Activated CD4-positive, alpha-beta memory T cell treated with anti-CD3 and anti-CD28 coated beads, Interleukin-2, amount 10 ng/mL, durations not matched to agents 7 days and 5 days (primary cell): ENCODE results near the gene PPFIA1. TPM values are rescaled to one million over a fixed set of nuclear protein-coding genes. Genes with fewer than 3 reads are reported as not detected.
"Not testable (repeated sequence)": the region's sequence is repeated elsewhere in the genome, so short reads cannot be mapped to it uniquely, and the experiment has no call there.

Source experiments
- CTCF ChIA-PET: fragments of 350-600 bp; sonication (Branson Sonifier 250); formaldehyde crosslinking; loops from one replicate; lab custom pipeline; 2021; ENCODE audit warnings: antibody characterized with exemption, inconsistent platforms; lab: Charles Lee
- POLR2A ChIA-PET: fragments of 350-600 bp; sonication (Branson Sonifier 250); formaldehyde crosslinking; loops from one replicate; lab custom pipeline; 2021; ENCODE audit warnings: antibody characterized with exemption; lab: Charles Lee
- DNase-seq: peaks from one replicate; pipeline ENCODE4 v3.0.0-alpha.2; 2020
- H3K27ac Mint-ChIP-seq: one replicate; pipeline ENCODE4 v1.8.0; 2021; ENCODE audit warnings: mild to moderate bottlenecking, mixed read lengths
- H3K27me3 Mint-ChIP-seq: one replicate; pipeline ENCODE4 v1.8.0; 2021; ENCODE audit warnings: mixed read lengths
- H3K36me3 Mint-ChIP-seq: one replicate; pipeline ENCODE4 v1.8.0; 2021; ENCODE audit warnings: low read depth, mixed read lengths
- H3K4me1 Mint-ChIP-seq: one replicate; pipeline ENCODE4 v1.8.0; 2021; ENCODE audit warnings: mixed read lengths
- H3K4me3 Mint-ChIP-seq: one replicate; pipeline ENCODE4 v1.8.0; 2021; ENCODE audit warnings: mild to moderate bottlenecking, mixed read lengths
- H3K9me3 Mint-ChIP-seq: one replicate; pipeline ENCODE4 v1.8.0; 2021; ENCODE audit warnings: mixed read lengths
- total RNA-seq, 2 experiments: library from RNA; stranded (reverse); gene quantifications; one replicate each; pipeline ENCODE4 v1.2.3, GENCODE V29; 2021

Gene PPFIA1
- total RNA-seq, 2 experiments from 2014 or later: 22.5 to 23.8 TPM

- Mint-ChIP-seq H3K27me3 (no peaks in the 10 kb centered on the region), H3K4me3 (no peak overlapping the region), H3K9me3 (no peaks in the 10 kb centered on the region), H3K36me3 (peaks cover 35% of the 10 kb centered on the region), H3K4me1 (no peaks in the 10 kb centered on the region), H3K27ac (no peak overlapping the region)
- CTCF ChIA-PET: no interaction called here
- no peak for DNase-seq
- POLR2A ChIA-PET: no interaction called here
These were observed 111.7 kb downstream of the PPFIA1 start for GRCh38 chr11:70381872-70382861.

GRCh38 chr11:70383664-70384565 is 113.4 kb downstream of the PPFIA1 start:
- peaks cover 24% of the 10 kb centered on the region for H3K36me3 Mint-ChIP-seq
- no peak for DNase-seq
- H3K4me3 Mint-ChIP-seq: no peak overlapping the region
- H3K9me3 Mint-ChIP-seq: no peaks in the 10 kb centered on the region
- POLR2A ChIA-PET: no interaction called here
- CTCF ChIA-PET: interaction anchor here (0.5 kb wide), 1 partner anchor 177 kb away, joined by 3 read pairs; no protein-coding TSS in a partner anchor
- H3K27ac Mint-ChIP-seq: no peak overlapping the region
- H3K4me1 Mint-ChIP-seq: no peaks in the 10 kb centered on the region
- H3K27me3 Mint-ChIP-seq: peaks cover 2% of the 10 kb centered on the region

- no peaks in the 10 kb centered on the region for H3K4me1 Mint-ChIP-seq
- H3K27me3 Mint-ChIP-seq: peaks cover 6% of the 10 kb centered on the region
- ChIA-PET CTCF (no interaction called here), POLR2A (no interaction called here)
- no peak overlapping the region for H3K4me3 Mint-ChIP-seq
- DNase-seq: no peak
- H3K27ac Mint-ChIP-seq: no peak overlapping the region
- no peaks in the 10 kb centered on the region for H3K9me3 Mint-ChIP-seq
- H3K36me3 Mint-ChIP-seq: peaks cover 24% of the 10 kb centered on the region
These were observed 114.2 kb downstream of the PPFIA1 start for GRCh38 chr11:70384566-70385152.

GRCh38 chr11:70387564-70387963 is 117.1 kb downstream of the PPFIA1 start:
- ChIA-PET POLR2A (no interaction called here), CTCF (no interaction called here)
- Mint-ChIP-seq H3K9me3 (no peaks in the 10 kb centered on the region), H3K27me3 (peaks cover 14% of the 10 kb centered on the region), H3K4me1 (no peaks in the 10 kb centered on the region), H3K4me3 (no peak overlapping the region), H3K36me3 (peaks cover 13% of the 10 kb centered on the region), H3K27ac (no peak overlapping the region)
- DNase-seq: no peak

- CTCF ChIA-PET: no interaction called here
These were observed 118.7 kb downstream of the PPFIA1 start for GRCh38 chr11:70389201-70389600.

GRCh38 chr11:70390882-70391281 is 120.4 kb downstream of the PPFIA1 start:
- H3K9me3 Mint-ChIP-seq, H3K36me3 Mint-ChIP-seq, H3K27ac Mint-ChIP-seq, POLR2A ChIA-PET, H3K4me3 Mint-ChIP-seq, H3K4me1 Mint-ChIP-seq, DNase-seq, CTCF ChIA-PET: not testable (repeated sequence)
- peaks cover 33% of the 10 kb centered on the region for H3K27me3 Mint-ChIP-seq

More at GRCh38 chr11:70389201-70389600, 118.7 kb downstream of the PPFIA1 start:
- peaks cover 23% of the 10 kb centered on the region for H3K27me3 Mint-ChIP-seq
- no peak for DNase-seq
- peaks cover 10% of the 10 kb centered on the region for H3K36me3 Mint-ChIP-seq
- H3K27ac Mint-ChIP-seq: no peak overlapping the region
- no peaks in the 10 kb centered on the region for H3K4me1 Mint-ChIP-seq
- POLR2A ChIA-PET: no interaction called here
- H3K9me3 Mint-ChIP-seq: no peaks in the 10 kb centered on the region
- H3K4me3 Mint-ChIP-seq: no peak overlapping the region

- Mint-ChIP-seq H3K4me1 (peaks cover 17% of the 10 kb centered on the region), H3K4me3 (no peak overlapping the region), H3K27me3 (peaks cover 44% of the 10 kb centered on the region), H3K9me3 (no peaks in the 10 kb centered on the region), H3K36me3 (no peaks in the 10 kb centered on the region), H3K27ac (no peak overlapping the region)
- ChIA-PET POLR2A (interaction anchor here (1.2 kb wide), 1 partner anchor 10 kb away, joined by 3 read pairs; no protein-coding TSS in a partner anchor), CTCF (no interaction called here)
- no peak for DNase-seq
These were observed 123.9 kb downstream of the PPFIA1 start for GRCh38 chr11:70394211-70394950.

- H3K27me3 Mint-ChIP-seq: peaks cover 59% of the 10 kb centered on the region
- no peak overlapping the region for H3K27ac Mint-ChIP-seq
- H3K36me3 Mint-ChIP-seq: no peaks in the 10 kb centered on the region
- no peaks in the 10 kb centered on the region for H3K9me3 Mint-ChIP-seq
- H3K4me1 Mint-ChIP-seq: peaks cover 19% of the 10 kb centered on the region
- ChIA-PET POLR2A (no interaction called here), CTCF (no interaction called here)
- H3K4me3 Mint-ChIP-seq: peak overlapping the region; percentile 66
- no peak for DNase-seq
These were observed 127.0 kb downstream of the PPFIA1 start for GRCh38 chr11:70397336-70397982.

- ChIA-PET POLR2A (interaction anchor here (1.1 kb wide), 1 partner anchor 34 kb away, joined by 4 read pairs; no protein-coding TSS in a partner anchor), CTCF (no interaction called here)
- peaks cover 63% of the 10 kb centered on the region for H3K27me3 Mint-ChIP-seq
- H3K27ac Mint-ChIP-seq: peak within 1 kb of the TSS; percentile 41
- peaks cover 21% of the 10 kb centered on the region for H3K4me1 Mint-ChIP-seq
- no peaks in the 10 kb centered on the region for H3K9me3 Mint-ChIP-seq
- H3K4me3 Mint-ChIP-seq: peak within 1 kb of the TSS; percentile 66
- no peaks in the 10 kb centered on the region for H3K36me3 Mint-ChIP-seq
- DNase-seq: peak; percentile 63
These were observed 127.7 kb downstream of the PPFIA1 start, which contains the start of gene CTTN for GRCh38 chr11:70397983-70398833. Gene CTTN (plus strand): TSS chr11:70398529. CDS start chr11:70407298, 8,769 bp downstream.

GRCh38 chr11:70398834-70399680 is 128.6 kb downstream of the PPFIA1 start:
- ChIA-PET POLR2A (interaction anchor here (0.8 to 1.1 kb wide), 2 partner anchors 34 to 129 kb away, joined by 3 to 4 read pairs; no protein-coding TSS in a partner anchor), CTCF (no interaction called here)
- Mint-ChIP-seq H3K4me3 (no peak overlapping the region), H3K27me3 (peaks cover 59% of the 10 kb centered on the region), H3K9me3 (no peaks in the 10 kb centered on the region), H3K36me3 (no peaks in the 10 kb centered on the region), H3K27ac (no peak overlapping the region), H3K4me1 (peaks cover 21% of the 10 kb centered on the region)
- DNase-seq: no peak
